ENCODE data around the gene ACVR1.

DNA sequence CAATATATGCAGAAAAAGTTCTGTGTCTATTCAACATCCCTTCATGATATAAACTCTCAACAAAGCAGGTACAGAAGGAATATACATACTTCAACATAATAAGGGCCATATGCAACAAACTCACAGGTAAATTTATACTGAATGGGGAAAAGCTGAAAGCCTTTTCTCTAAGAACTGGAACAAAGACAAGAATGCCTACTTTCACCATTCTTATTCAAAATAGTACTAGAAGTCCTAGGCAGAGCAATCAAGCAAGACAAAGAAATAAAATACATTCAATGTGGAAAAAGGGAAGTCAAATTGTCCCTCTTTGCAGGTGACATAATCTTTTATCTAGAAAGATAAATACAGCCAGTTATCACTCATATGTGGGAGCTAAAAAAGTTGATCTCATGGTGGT, 116.3 kb downstream of the ACVR1 start:
- TF ChIP-seq SNAI2 (CRISPR knock-in tag; IDR thresholded peaks at IDR 0.05), result no peak
- TF ChIP-seq GLIS3 (CRISPR knock-in tag; IDR thresholded peaks at IDR 0.05), result no peak
- TF ChIP-seq ZC3H10 (CRISPR knock-in tag; IDR thresholded peaks at IDR 0.05), result no peak
- TF ChIP-seq, protein P1, sequence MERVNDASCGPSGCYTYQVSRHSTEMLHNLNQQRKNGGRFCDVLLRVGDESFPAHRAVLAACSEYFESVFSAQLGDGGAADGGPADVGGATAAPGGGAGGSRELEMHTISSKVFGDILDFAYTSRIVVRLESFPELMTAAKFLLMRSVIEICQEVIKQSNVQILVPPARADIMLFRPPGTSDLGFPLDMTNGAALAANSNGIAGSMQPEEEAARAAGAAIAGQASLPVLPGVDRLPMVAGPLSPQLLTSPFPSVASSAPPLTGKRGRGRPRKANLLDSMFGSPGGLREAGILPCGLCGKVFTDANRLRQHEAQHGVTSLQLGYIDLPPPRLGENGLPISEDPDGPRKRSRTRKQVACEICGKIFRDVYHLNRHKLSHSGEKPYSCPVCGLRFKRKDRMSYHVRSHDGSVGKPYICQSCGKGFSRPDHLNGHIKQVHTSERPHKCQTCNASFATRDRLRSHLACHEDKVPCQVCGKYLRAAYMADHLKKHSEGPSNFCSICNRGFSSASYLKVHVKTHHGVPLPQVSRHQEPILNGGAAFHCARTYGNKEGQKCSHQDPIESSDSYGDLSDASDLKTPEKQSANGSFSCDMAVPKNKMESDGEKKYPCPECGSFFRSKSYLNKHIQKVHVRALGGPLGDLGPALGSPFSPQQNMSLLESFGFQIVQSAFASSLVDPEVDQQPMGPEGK (CRISPR knock-in tag; IDR thresholded peaks at IDR 0.05; ENCODE audit: borderline replicate concordance), result no peak
- TF ChIP-seq ZFP3 (CRISPR knock-in tag; IDR thresholded peaks at IDR 0.05), result no peak
- TF ChIP-seq TCF4 (CRISPR knock-in tag; IDR thresholded peaks at IDR 0.05; ENCODE audit: borderline replicate concordance), result no peak
- TF ChIP-seq, protein P2, sequence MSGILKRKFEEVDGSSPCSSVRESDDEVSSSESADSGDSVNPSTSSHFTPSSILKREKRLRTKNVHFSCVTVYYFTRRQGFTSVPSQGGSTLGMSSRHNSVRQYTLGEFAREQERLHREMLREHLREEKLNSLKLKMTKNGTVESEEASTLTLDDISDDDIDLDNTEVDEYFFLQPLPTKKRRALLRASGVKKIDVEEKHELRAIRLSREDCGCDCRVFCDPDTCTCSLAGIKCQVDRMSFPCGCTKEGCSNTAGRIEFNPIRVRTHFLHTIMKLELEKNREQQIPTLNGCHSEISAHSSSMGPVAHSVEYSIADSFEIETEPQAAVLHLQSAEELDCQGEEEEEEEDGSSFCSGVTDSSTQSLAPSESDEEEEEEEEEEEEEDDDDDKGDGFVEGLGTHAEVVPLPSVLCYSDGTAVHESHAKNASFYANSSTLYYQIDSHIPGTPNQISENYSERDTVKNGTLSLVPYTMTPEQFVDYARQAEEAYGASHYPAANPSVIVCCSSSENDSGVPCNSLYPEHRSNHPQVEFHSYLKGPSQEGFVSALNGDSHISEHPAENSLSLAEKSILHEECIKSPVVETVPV (CRISPR knock-in tag; IDR thresholded peaks at IDR 0.05), result no peak
- no peak for TF ChIP-seq ZNF8 (CRISPR knock-in tag; IDR thresholded peaks at IDR 0.05)

Measured in SK-N-SH treated with all-trans-retinoic acid at 6 μM for 48 hours (cell line).